H9 (cell line): ENCODE data around the gene ATP13A3. TPM values are rescaled to one million over a fixed set of nuclear protein-coding genes. Genes with fewer than 3 reads are reported as not detected.

ENCODE experiments used
- DNase-seq: peaks from one replicate; pipeline ENCODE4 v3.0.0-alpha.2; 2017
- H2AFZ ChIP-seq: one replicate; pipeline ENCODE4 v1.6.1; 2013; ENCODE audit warnings: mild to moderate bottlenecking, low read length, control low read depth, moderate library complexity
- H2AK5ac ChIP-seq: 2 replicates; pipeline ENCODE4 v1.6.1; 2013; ENCODE audit warnings: low read length, control low read depth, mixed read lengths; ENCODE audit not compliant: insufficient read length
- H2BK120ac ChIP-seq: one replicate; pipeline ENCODE4 v1.6.1; 2013; ENCODE audit warnings: low read depth, mild to moderate bottlenecking, low read length, control low read depth, inconsistent platforms; ENCODE audit not compliant: poor library complexity, severe bottlenecking
- H2BK12ac ChIP-seq: 2 replicates; pipeline ENCODE4 v1.6.1; 2013; ENCODE audit warnings: low read length, control low read depth, mixed read lengths, low read depth; ENCODE audit not compliant: insufficient read length
- H2BK15ac ChIP-seq: 2 replicates; pipeline ENCODE4 v1.6.1; 2013; ENCODE audit warnings: low read depth, low read length, control low read depth
- H2BK20ac ChIP-seq: one replicate; pipeline ENCODE4 v1.6.1; 2013; ENCODE audit warnings: low read depth, mild to moderate bottlenecking, low read length, control low read depth, inconsistent platforms; ENCODE audit not compliant: poor library complexity, severe bottlenecking
- H2BK5ac ChIP-seq: 2 replicates; pipeline ENCODE4 v1.6.1; 2013; ENCODE audit warnings: low read length, control low read depth, mixed read lengths; ENCODE audit not compliant: insufficient read length
- H3K14ac ChIP-seq: 2 replicates; pipeline ENCODE4 v1.6.1; 2013; ENCODE audit warnings: low read length, control low read depth; ENCODE audit not compliant: insufficient read depth
- H3K18ac ChIP-seq: 2 replicates; pipeline ENCODE4 v1.6.1; 2013; ENCODE audit warnings: low read depth, mild to moderate bottlenecking, mixed read lengths, low read length, control low read depth; ENCODE audit not compliant: insufficient read length
- H3K23ac ChIP-seq: 2 replicates; pipeline ENCODE4 v1.6.1; 2013; ENCODE audit warnings: low read length, control low read depth, mixed read lengths, low read depth; ENCODE audit not compliant: insufficient read length
- H3K23me2 ChIP-seq: 2 replicates; pipeline ENCODE4 v1.6.1; 2013; ENCODE audit warnings: low read depth, mild to moderate bottlenecking, mixed read lengths, low read length, control low read depth; ENCODE audit not compliant: insufficient read length, poor library complexity, severe bottlenecking
- H3K27ac ChIP-seq: 2 replicates; pipeline ENCODE4 v1.5.1; 2013; ENCODE audit warnings: low read length, control low read depth, mixed read lengths, low read depth; ENCODE audit not compliant: insufficient read length
- H3K27me3 ChIP-seq: 2 replicates; pipeline ENCODE4 v1.6.1; 2013; ENCODE audit warnings: low read length, control low read depth, inconsistent platforms; ENCODE audit not compliant: insufficient read depth
- H3K4ac ChIP-seq: 2 replicates; pipeline ENCODE4 v1.6.1; 2013; ENCODE audit warnings: low read depth, mild to moderate bottlenecking, control low read depth, inconsistent platforms, low read length, moderate library complexity
- H3K4me1 ChIP-seq: 2 replicates; pipeline ENCODE4 v1.6.1; 2013; ENCODE audit warnings: low read length, control low read depth, inconsistent platforms; ENCODE audit not compliant: insufficient read depth
- H3K4me2 ChIP-seq: 2 replicates; pipeline ENCODE4 v1.6.1; 2013; ENCODE audit warnings: low read length, control low read depth, mixed read lengths; ENCODE audit not compliant: insufficient read length, insufficient read depth
- H3K56ac ChIP-seq: 2 replicates; pipeline ENCODE4 v1.6.1; 2013; ENCODE audit warnings: low read depth, mild to moderate bottlenecking, mixed read lengths, low read length, control low read depth; ENCODE audit not compliant: insufficient read length
- H3K79me1 ChIP-seq: 2 replicates; pipeline ENCODE4 v1.6.1; 2013; ENCODE audit warnings: low read depth, mild to moderate bottlenecking, moderate library complexity, low read length, control low read depth, inconsistent platforms; ENCODE audit not compliant: insufficient read depth, poor library complexity, severe bottlenecking
- H3K79me2 ChIP-seq: 2 replicates; pipeline ENCODE4 v1.6.1; 2013; ENCODE audit warnings: low read length, control low read depth, inconsistent platforms; ENCODE audit not compliant: insufficient read depth
- H3K9ac ChIP-seq: 2 replicates; pipeline ENCODE4 v1.6.1; 2013; ENCODE audit warnings: low read length, control low read depth, mixed read lengths; ENCODE audit not compliant: insufficient read length; ENCODE audit errors: extremely low read depth
- H3K9me3 ChIP-seq: one replicate; pipeline ENCODE4 v1.6.1; 2013; ENCODE audit warnings: low read depth, low read length, inconsistent platforms; ENCODE audit not compliant: control insufficient read depth
- H3T11ph ChIP-seq: one replicate; pipeline ENCODE4 v1.6.1; 2013; ENCODE audit warnings: mild to moderate bottlenecking, low read length, control low read depth, inconsistent platforms
- H4K20me1 ChIP-seq: one replicate; pipeline ENCODE4 v1.6.1; 2013; ENCODE audit not compliant: control insufficient read depth, insufficient read length, insufficient read depth
- H4K5ac ChIP-seq: 2 replicates; pipeline ENCODE4 v1.6.1; 2013; ENCODE audit warnings: low read depth, mild to moderate bottlenecking, mixed read lengths, low read length, control low read depth; ENCODE audit not compliant: insufficient read length
- H4K8ac ChIP-seq: replicated peaks from 2 replicates; pipeline ENCODE4 v1.6.1; 2013; ENCODE audit warnings: low read length, control low read depth, mixed read lengths, low read depth; ENCODE audit not compliant: insufficient read length
- H4K91ac ChIP-seq: 2 replicates; pipeline ENCODE4 v1.6.1; 2013; ENCODE audit warnings: low read depth, mild to moderate bottlenecking, moderate library complexity, mixed read lengths, low read length, control low read depth; ENCODE audit not compliant: insufficient read length
- H3K27ac Mint-ChIP-seq, 3 experiments: 2 replicates in 2 of 3; 3 replicates in 1 of 3; pipeline ENCODE4 v1.8.0; 2020 to 2021; ENCODE audit warnings: mixed read lengths in 3 of 3, mild to moderate bottlenecking in 1 of 3, moderate library complexity in 1 of 3
- H3K27me3 Mint-ChIP-seq: 2 replicates; pipeline ENCODE4 v1.8.0; 2021; ENCODE audit warnings: low read depth, mild to moderate bottlenecking, moderate library complexity, mixed read lengths
- H3K36me3 Mint-ChIP-seq, 3 experiments: 2 replicates in 2 of 3; 3 replicates in 1 of 3; pipeline ENCODE4 v1.8.0; 2020 to 2021; ENCODE audit warnings: low read depth in 3 of 3, mixed read lengths in 3 of 3; ENCODE audit not compliant: insufficient read depth in 1 of 3
- H3K4me1 Mint-ChIP-seq, 2 experiments: 2 replicates each; pipeline ENCODE4 v1.8.0; 2020; ENCODE audit warnings: mixed read lengths in 2 of 2
- H3K4me3 Mint-ChIP-seq, 2 experiments: 2 replicates in 1 of 2; 3 replicates in 1 of 2; pipeline ENCODE4 v1.8.0; 2020 to 2021; ENCODE audit warnings: mild to moderate bottlenecking in 2 of 2, mixed read lengths in 2 of 2, moderate library complexity in 1 of 2
- H3K9me3 Mint-ChIP-seq, 2 experiments: 2 replicates in 1 of 2; 3 replicates in 1 of 2; pipeline ENCODE4 v1.8.0; 2020; ENCODE audit warnings: mild to moderate bottlenecking in 2 of 2, mixed read lengths in 2 of 2, moderate library complexity in 1 of 2
- WGBS: extraction: QIAGEN DNeasy Blood & Tissue Kit; methylation state at CpG from one replicate; pipeline ENCODE4 v1.1.7; 2013; ENCODE audit warnings: missing lambda C conversion rate, low lambda C conversion rate, mixed read lengths; ENCODE audit not compliant: insufficient read length; ENCODE audit errors: extremely low coverage; 5-methylcytosine and 5-hydroxymethylcytosine counted together
- total RNA-seq: library from RNA; stranded (reverse); gene quantifications from 2 replicates; pipeline ENCODE4 v1.2.1, GENCODE V29; 2021
- TF ChIP-seq, protein P1 (sequence below): fragments of 200-600 bp; sonication (generic); conservative IDR thresholded peaks from 3 replicates; pipeline ENCODE4 v1.8.0; 2021; ENCODE audit warnings: antibody characterized with exemption, mild to moderate bottlenecking

Gene ATP13A3
- total RNA-seq, 1 experiment from 2014 or later = 78.5 TPM

DNA sequence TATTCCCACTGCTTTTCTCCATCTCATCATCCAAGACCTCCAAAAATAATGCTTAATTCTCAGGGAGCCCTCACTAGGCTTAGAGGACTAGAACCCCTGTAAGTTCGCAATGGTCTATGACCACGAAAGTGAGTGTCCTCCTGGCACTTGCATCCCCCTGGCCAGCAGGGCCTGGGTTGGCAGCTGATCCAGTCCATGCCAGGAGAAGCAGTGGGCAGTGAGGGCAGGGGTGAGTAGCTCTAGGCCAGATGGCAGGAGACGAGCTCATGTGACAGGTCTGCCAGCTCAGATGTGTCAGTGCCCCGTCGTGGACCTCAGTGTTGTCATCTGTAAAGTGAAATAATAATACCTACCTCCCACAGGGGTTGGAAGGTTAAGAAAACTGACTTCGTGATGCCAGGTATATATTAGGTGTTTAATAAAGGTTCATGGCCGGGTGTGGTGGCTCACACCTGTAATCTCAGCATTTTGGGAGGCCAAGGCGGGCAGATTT, 98.8 kb downstream of the ATP13A3 start:
- Histone ChIP-seq H3K4ac (no peak overlapping the region), H3T11ph (no peak overlapping the region), H2BK15ac (no peak overlapping the region), H3K23me2 (no peaks in the 10 kb centered on the region), H3K9ac (no peak overlapping the region), H3K79me1 (no peaks in the 10 kb centered on the region), H3K27ac (no peak overlapping the region), H2BK12ac (no peak overlapping the region), H3K9me3 (no peaks in the 10 kb centered on the region), H2BK120ac (no peak overlapping the region), H4K8ac (no peak overlapping the region), H2AK5ac (no peak overlapping the region), H3K4me1 (no peaks in the 10 kb centered on the region), H4K20me1 (no peaks in the 10 kb centered on the region), H3K56ac (no peak overlapping the region), H4K91ac (no peak overlapping the region), H2BK20ac (no peak overlapping the region), H3K79me2 (no peaks in the 10 kb centered on the region), H3K27me3 (no peaks in the 10 kb centered on the region), H3K14ac (no peak overlapping the region), H3K23ac (no peak overlapping the region), H2AFZ (no peak overlapping the region), H4K5ac (no peak overlapping the region), H2BK5ac (no peak overlapping the region), H3K4me2 (no peak overlapping the region), H3K18ac (no peak overlapping the region)
- no peak overlapping the region for H3K27ac Mint-ChIP-seq
- peaks cover 0 to 10% (median 0%) of the 10 kb centered on the region in 3 experiments; a peak in 4 of 7 replicates for H3K36me3 Mint-ChIP-seq
- peaks cover 4% of the 10 kb centered on the region; the same call in 1 of the 2 replicates for H3K27me3 Mint-ChIP-seq
- TF ChIP-seq, protein P1, sequence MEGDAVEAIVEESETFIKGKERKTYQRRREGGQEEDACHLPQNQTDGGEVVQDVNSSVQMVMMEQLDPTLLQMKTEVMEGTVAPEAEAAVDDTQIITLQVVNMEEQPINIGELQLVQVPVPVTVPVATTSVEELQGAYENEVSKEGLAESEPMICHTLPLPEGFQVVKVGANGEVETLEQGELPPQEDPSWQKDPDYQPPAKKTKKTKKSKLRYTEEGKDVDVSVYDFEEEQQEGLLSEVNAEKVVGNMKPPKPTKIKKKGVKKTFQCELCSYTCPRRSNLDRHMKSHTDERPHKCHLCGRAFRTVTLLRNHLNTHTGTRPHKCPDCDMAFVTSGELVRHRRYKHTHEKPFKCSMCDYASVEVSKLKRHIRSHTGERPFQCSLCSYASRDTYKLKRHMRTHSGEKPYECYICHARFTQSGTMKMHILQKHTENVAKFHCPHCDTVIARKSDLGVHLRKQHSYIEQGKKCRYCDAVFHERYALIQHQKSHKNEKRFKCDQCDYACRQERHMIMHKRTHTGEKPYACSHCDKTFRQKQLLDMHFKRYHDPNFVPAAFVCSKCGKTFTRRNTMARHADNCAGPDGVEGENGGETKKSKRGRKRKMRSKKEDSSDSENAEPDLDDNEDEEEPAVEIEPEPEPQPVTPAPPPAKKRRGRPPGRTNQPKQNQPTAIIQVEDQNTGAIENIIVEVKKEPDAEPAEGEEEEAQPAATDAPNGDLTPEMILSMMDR = no peak
- peaks cover 21 to 29% of the 10 kb centered on the region in 2 experiments for H3K4me1 Mint-ChIP-seq
- H3K9me3 Mint-ChIP-seq = peaks cover 6 to 8% of the 10 kb centered on the region in 2 experiments
- DNase-seq = no peak
- no peak overlapping the region for H3K4me3 Mint-ChIP-seq
- no CpG with 5 or more reads among the region's 8 CpGs for WGBS
